ENCODE data around the gene HSPBP1.

- TF ChIP-seq CTCF (IDR thresholded peaks at IDR 0.05; ENCODE audit: extremely low read depth in 1 of 2, insufficient read depth in 1 of 2, low read depth in 1 of 2, low read length in 2 of 2) (no peak), POLR2AphosphoS5 (IDR thresholded peaks at IDR 0.05; ENCODE audit: insufficient read depth, low read depth, low read length) (peak; percentile 72), POLR2A (IDR thresholded peaks at IDR 0.05; ENCODE audit: low read depth, low read length) (peak; percentile 44), GATA2 (IDR thresholded peaks at IDR 0.05; ENCODE audit: insufficient read depth, insufficient read length, low read depth, low read length) (no peak), MAX (IDR thresholded peaks at IDR 0.05; ENCODE audit: insufficient read depth, insufficient read length) (peak; percentile 67), JUN (IDR thresholded peaks at IDR 0.05; ENCODE audit: borderline replicate concordance, insufficient read depth, insufficient read length, low read depth) (no peak), FOS (IDR thresholded peaks at IDR 0.05; ENCODE audit: borderline replicate concordance, insufficient read depth, low read length) (no peak)
These were observed at the start of gene HSPBP1 for GRCh38 chr19:55279770-55280643.
